ENCODE measurements around the gene NDE1.

The NDE1 gene

GRCh38 chr16:15770512-15770911 is 120.5 kb downstream of the NDE1 start:
- no peak for DNase-seq

- DNase-seq: no peak
Observed at GRCh38 chr16:15771694-15772093, 121.6 kb downstream of the NDE1 start.

- no peak for DNase-seq
Observed at GRCh38 chr16:15772579-15773293, 122.7 kb downstream of the NDE1 start.

- DNase-seq: no peak
Observed at GRCh38 chr16:15773968-15774367, 123.9 kb downstream of the NDE1 start.

- no peak for DNase-seq
Observed at GRCh38 chr16:15775209-15775608, 125.2 kb downstream of the NDE1 start.

DNA sequence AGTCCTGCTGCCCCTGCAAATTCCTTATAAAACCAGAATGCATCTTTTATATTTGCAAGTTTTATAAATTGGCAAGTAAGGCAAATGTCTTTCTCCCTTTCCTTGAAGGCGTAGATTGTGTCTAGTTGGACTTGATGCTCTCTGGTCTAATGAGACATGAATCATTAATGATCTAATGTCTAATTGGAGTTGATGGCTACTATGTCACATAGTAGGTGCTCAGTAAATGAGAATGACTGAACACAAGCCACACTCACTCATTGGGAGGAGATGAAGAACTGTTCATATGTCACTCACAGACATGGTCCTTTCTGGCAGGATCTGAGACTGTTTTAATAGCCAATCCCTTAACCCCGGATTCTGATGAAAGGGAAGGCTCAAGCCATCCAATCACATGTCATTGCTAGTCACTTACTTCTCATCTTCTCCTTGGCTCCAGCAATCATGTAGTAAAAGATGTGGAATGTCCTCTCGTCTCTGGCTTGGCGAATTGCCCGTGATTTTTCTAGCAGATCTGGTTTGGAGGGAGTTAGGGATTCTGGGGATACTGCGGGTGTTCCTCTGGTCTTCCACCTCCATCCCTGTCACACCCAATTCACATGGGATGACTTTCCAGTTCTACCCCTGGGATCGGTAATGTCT is 125.7 kb downstream of the NDE1 start:
- DNase-seq: no peak

All from T-helper 1 cell (primary cell).